Stimulated activated CD4-positive, alpha-beta T cell treated with anti-CD3 and anti-CD28 coated beads, TNF-alpha, amount 100 ng/mL, for 1 hour (primary cell): ENCODE results near the gene PLA2G6.
A peak's percentile ranks its signal among the peaks of the same experiment; 100 is the strongest.
"Not testable (repeated sequence)": the region's sequence is repeated elsewhere in the genome, so short reads cannot be mapped to it uniquely, and the experiment has no call there.

ENCODE experiments used
- DNase-seq, 3 donors: peaks; one replicate each; pipeline ENCODE4 v3.0.0-alpha.2; 2020; ENCODE audit warnings: low read depth in 3 of 3, low spot score in 1 of 3

Gene PLA2G6

GRCh38 chr22:38135133-38135706, 46.4 kb downstream of the PLA2G6 start:
- DNase-seq: no peak

GRCh38 chr22:38133331-38133730, 48.3 kb downstream of the PLA2G6 start:
- no peak for DNase-seq

- no peak for DNase-seq
Observed at GRCh38 chr22:38132794-38133193, 48.8 kb downstream of the PLA2G6 start.

- no peak for DNase-seq
Observed at GRCh38 chr22:38132136-38132535, 49.5 kb downstream of the PLA2G6 start.

GRCh38 chr22:38131399-38131798, 50.2 kb downstream of the PLA2G6 start:
- DNase-seq: no peak

- DNase-seq: no peak
Observed at GRCh38 chr22:38129856-38130255, 51.8 kb downstream of the PLA2G6 start.

GRCh38 chr22:38129021-38129420, 52.6 kb downstream of the PLA2G6 start:
- DNase-seq: no peak

- DNase-seq: no peak
Observed at GRCh38 chr22:38127869-38128268, 53.8 kb downstream of the PLA2G6 start.

- DNase-seq: no peak
Observed at GRCh38 chr22:38126928-38127668, 54.5 kb downstream of the PLA2G6 start.

- no peak for DNase-seq
Observed at GRCh38 chr22:38125751-38126201, 55.9 kb downstream of the PLA2G6 start.

- DNase-seq: no peak
Observed at GRCh38 chr22:38125038-38125610, 56.5 kb downstream of the PLA2G6 start.

GRCh38 chr22:38124236-38124974, 57.2 kb downstream of the PLA2G6 start:
- DNase-seq: no peak

- DNase-seq: no peak
Observed at GRCh38 chr22:38122616-38123015, 59.0 kb downstream of the PLA2G6 start.

- DNase-seq: no peak
Observed at GRCh38 chr22:38120359-38121110, 61.1 kb downstream of the PLA2G6 start.

- DNase-seq: not testable (repeated sequence)
Observed at GRCh38 chr22:38118747-38119146, 62.9 kb downstream of the PLA2G6 start.

GRCh38 chr22:38118182-38118581, 63.4 kb downstream of the PLA2G6 start:
- no peak for DNase-seq

GRCh38 chr22:38117556-38117955, 64.1 kb downstream of the PLA2G6 start:
- not testable (repeated sequence) for DNase-seq

- no peak for DNase-seq
Observed at GRCh38 chr22:38115423-38116205, 66.0 kb downstream of the PLA2G6 start.

- peak; percentile 25 to 71 (median 49) for DNase-seq
Observed at GRCh38 chr22:38114484-38115398, 66.9 kb downstream of the PLA2G6 start.
